K562 (cell line): ENCODE measurements around the gene PDCD11. TPM values are rescaled to one million over a fixed set of nuclear protein-coding genes. Genes with fewer than 3 reads are reported as not detected.
A peak's percentile ranks its signal among the peaks of the same experiment; 100 is the strongest.

Experiments
- C11orf30 ChIP-seq: fragments of 450-650 bp; IDR thresholded peaks from 2 replicates; pipeline ENCODE4 v1.6.1; 2016; ENCODE audit warnings: low read depth, mild to moderate bottlenecking
- CHCHD3 ChIP-seq: fragments of 250-450 bp; sonication (Bioruptor Pico); IDR thresholded peaks from 2 replicates; pipeline ENCODE4 v2.1.2; 2022; ENCODE audit warnings: mild to moderate bottlenecking
- CREB3L1 ChIP-seq: fragments of 450-650 bp; IDR thresholded peaks from 2 replicates; pipeline ENCODE4 v1.6.1; 2014; ENCODE audit warnings: low read depth, mild to moderate bottlenecking, moderate library complexity, borderline replicate concordance
- EWSR1 ChIP-seq: fragments of 450-650 bp; IDR thresholded peaks from 2 replicates; pipeline ENCODE4 v1.6.1; 2018; ENCODE audit warnings: borderline replicate concordance, mild to moderate bottlenecking, low read depth, moderate library complexity; ENCODE audit not compliant: partially characterized antibody
- ILF3 ChIP-seq: fragments of 450-650 bp; IDR thresholded peaks from 2 replicates; pipeline ENCODE4 v1.6.1; 2018; ENCODE audit warnings: antibody characterized with exemption, mild to moderate bottlenecking, moderate library complexity, borderline replicate concordance
- SIN3B ChIP-seq: fragments of 450-650 bp; IDR thresholded peaks from 2 replicates; pipeline ENCODE4 v1.6.1; 2017; ENCODE audit warnings: low read depth, mild to moderate bottlenecking, moderate library complexity
- SRSF1 ChIP-seq: fragments of 200-400 bp; formaldehyde crosslinking; IDR thresholded peaks from 2 replicates; pipeline ENCODE4 v1.6.1; 2017; ENCODE audit warnings: mild to moderate bottlenecking, low read depth, low read length, moderate library complexity
- TCF15 ChIP-seq: fragments of 250-450 bp; sonication (Bioruptor Pico); IDR thresholded peaks from 2 replicates; pipeline ENCODE4 v1.8.0; 2022; ENCODE audit warnings: moderate library complexity, mild to moderate bottlenecking, inconsistent platforms
- TOE1 ChIP-seq, 2 experiments: fragments of 450-650 bp in 1 of 2; sonication (generic) in 1 of 2; formaldehyde crosslinking in 1 of 2; IDR thresholded peaks; 2 replicates each; pipeline versions ENCODE4 v1.7.1 to v1.8.0; 2016 to 2022; ENCODE audit warnings: borderline replicate concordance in 2 of 2, mild to moderate bottlenecking in 2 of 2, antibody characterized with exemption in 1 of 2, inconsistent platforms in 1 of 2, low read depth in 1 of 2, missing genetic modification reagents in 1 of 2, moderate library complexity in 1 of 2
- TSHZ1 ChIP-seq: fragments of 250-450 bp; sonication (Bioruptor Pico); IDR thresholded peaks from 2 replicates; pipeline ENCODE4 v1.4.0; 2020; ENCODE audit warnings: mild to moderate bottlenecking, moderate library complexity
- ZBTB26 ChIP-seq: fragments of 450-650 bp; formaldehyde crosslinking; IDR thresholded peaks from 2 replicates; pipeline ENCODE4 v1.4.0; 2022; ENCODE audit warnings: missing genetic modification characterization
- ZC3H4 ChIP-seq: sonication (generic); formaldehyde crosslinking; IDR thresholded peaks from 2 replicates; pipeline ENCODE4 v1.9.0; 2021; ENCODE audit warnings: missing genetic modification reagents, borderline replicate concordance
- ZNF134 ChIP-seq: fragments of 250-450 bp; sonication (Bioruptor Pico); conservative IDR thresholded peaks from 2 replicates; pipeline ENCODE4 v1.4.0; 2020
- ZNF140 ChIP-seq: fragments of 250-450 bp; sonication (Bioruptor Pico); IDR thresholded peaks from 2 replicates; pipeline ENCODE4 v1.8.0; 2021; ENCODE audit warnings: moderate library complexity, mild to moderate bottlenecking, inconsistent platforms
- ZNF3 ChIP-seq: fragments of 250-450 bp; sonication (Bioruptor Pico); IDR thresholded peaks from 2 replicates; pipeline ENCODE4 v1.5.0; 2021; ENCODE audit warnings: mild to moderate bottlenecking, moderate library complexity
- ZNF699 ChIP-seq: fragments of 250-450 bp; sonication (Bioruptor Pico); IDR thresholded peaks from 2 replicates; pipeline ENCODE4 v1.8.0; 2021; ENCODE audit warnings: mild to moderate bottlenecking, moderate library complexity; ENCODE audit not compliant: insufficient replicate concordance
- ZNF764 ChIP-seq: fragments of 250-450 bp; sonication (Bioruptor Pico); IDR thresholded peaks from 2 replicates; pipeline ENCODE4 v1.4.0; 2020; ENCODE audit warnings: low read depth, mild to moderate bottlenecking, moderate library complexity
- polyA plus RNA-seq, 8 experiments: library from polyadenylated mRNA; depleted of rRNA in 4 of 8; stranded (reverse) in 5 of 8; unstranded in 3 of 8; fragments of >200 nt; fragmentation: Nextera tagmentation in 2 of 8; fragmentation: Illumina TruSeq in 1 of 8; extraction: Ambion mirVana in 2 of 8; extraction: Trizol in 1 of 8; gene quantifications; 2 replicates each; pipeline versions ENCODE4 v1.2.1 to v1.2.3, GENCODE V29; 2011 to 2014; ENCODE audit warnings: inconsistent platforms in 1 of 8, missing spikeins in 1 of 8
- total RNA-seq, 7 experiments: library from RNA; depleted of rRNA in 6 of 7; stranded (reverse); fragments of >200 nt in 6 of 7; fragmentation: Illumina TruSeq in 2 of 7; extraction: Trizol in 2 of 7; gene quantifications; 2 replicates each; pipeline versions ENCODE4 v1.2.1 to v1.2.3, GENCODE V29; 2011 to 2021; ENCODE audit warnings: low replicate concordance in 1 of 7

The PDCD11 gene
- total and polyA plus RNA-seq, 9 of the 15 experiments (the other 6 are each of a cell fraction or from before 2014, with no cell fraction given): 14.8 to 73.8 (median 50.0) TPM

GRCh38 chr10:103396067-103396788 is at the start of gene PDCD11, which contains the start of gene ATP5MK (continued):
- TF ChIP-seq ZC3H4: no peak
- no peak for TF ChIP-seq SRSF1
- TF ChIP-seq TSHZ1 (CRISPR knock-in tag): no peak
- 0 out of 2 replicates have a peak, but pooled peaks have one; percentile 32 for TF ChIP-seq ZNF134 (CRISPR knock-in tag)
- TF ChIP-seq EWSR1: no peak
- no peak for TF ChIP-seq CREB3L1
- no peak for TF ChIP-seq CHCHD3 (CRISPR knock-in tag)
- no peak for TF ChIP-seq ZNF3 (CRISPR knock-in tag)
- no peak for TF ChIP-seq ZNF764 (CRISPR knock-in tag)
- TF ChIP-seq TOE1 (IDR thresholded peaks at IDR 0.05; ENCODE audit: borderline replicate concordance): no peak
- no peak for TF ChIP-seq TOE1 (CRISPR knock-in tag; IDR thresholded peaks at IDR 0.05; ENCODE audit: borderline replicate concordance, low read depth)
- no peak; the same call in 1 of the 2 replicates for TF ChIP-seq SIN3B
- TF ChIP-seq ZNF140 (CRISPR knock-in tag): no peak
- no peak for TF ChIP-seq ZBTB26 (CRISPR knock-in tag)
- no peak for TF ChIP-seq ZNF699
- TF ChIP-seq C11orf30: peak; percentile 75
- TF ChIP-seq TCF15 (CRISPR knock-in tag): no peak
- no peak for TF ChIP-seq ILF3
